ENCODE measurements around the gene FLVCR2.

The FLVCR2 gene

GRCh38 chr14:75579338-75579864, 981 bp downstream of the FLVCR2 start:
- Histone ChIP-seq H3K27me3 (ENCODE audit: low read length) (no peaks in the 10 kb centered on the region), H3K9me2 (replicated peaks; ENCODE audit: insufficient read depth, low read length) (no peaks in the 10 kb centered on the region), H3K4me3 (ENCODE audit: insufficient read depth, low read length, poor library complexity, severe bottlenecking) (no peak overlapping the region), H3F3A (ENCODE audit: insufficient read depth) (no peaks in the 10 kb centered on the region), H3K9ac (ENCODE audit: low read length) (no peak overlapping the region), H3K9me3 (ENCODE audit: insufficient read depth, low read length) (no peaks in the 10 kb centered on the region), H3K4me2 (ENCODE audit: low read depth, low read length, poor library complexity, severe bottlenecking) (no peak overlapping the region), H4K20me1 (ENCODE audit: low read depth, low read length) (no peaks in the 10 kb centered on the region), H3K36me3 (ENCODE audit: low read length) (no peaks in the 10 kb centered on the region), H3K79me2 (ENCODE audit: insufficient read depth, low read length) (no peaks in the 10 kb centered on the region), H3K27ac (ENCODE audit: low read depth, low read length) (no peak overlapping the region), H2AFZ (ENCODE audit: low read depth, low read length, severe bottlenecking) (no peak overlapping the region)
- TF ChIP-seq EZH2phosphoT487 (conservative IDR thresholded peaks at IDR 0.05; ENCODE audit: low read length) (no peak), CTCF (IDR thresholded peaks at IDR 0.05; ENCODE audit: insufficient read depth, low read length, poor library complexity, severe bottlenecking) (no peak)

- Histone ChIP-seq H4K20me1 (ENCODE audit: low read depth, low read length) (no peaks in the 10 kb centered on the region), H3K27ac (ENCODE audit: low read depth, low read length) (no peak overlapping the region), H2AFZ (ENCODE audit: low read depth, low read length, severe bottlenecking) (no peak overlapping the region), H3K9ac (ENCODE audit: low read length) (no peak overlapping the region), H3K36me3 (ENCODE audit: low read length) (no peaks in the 10 kb centered on the region), H3K4me2 (ENCODE audit: low read depth, low read length, poor library complexity, severe bottlenecking) (no peak overlapping the region), H3K79me2 (ENCODE audit: insufficient read depth, low read length) (no peaks in the 10 kb centered on the region), H3F3A (ENCODE audit: insufficient read depth) (no peaks in the 10 kb centered on the region), H3K4me3 (ENCODE audit: insufficient read depth, low read length, poor library complexity, severe bottlenecking) (no peak overlapping the region), H3K27me3 (ENCODE audit: low read length) (no peaks in the 10 kb centered on the region), H3K9me2 (replicated peaks; ENCODE audit: insufficient read depth, low read length) (no peaks in the 10 kb centered on the region), H3K9me3 (ENCODE audit: insufficient read depth, low read length) (no peaks in the 10 kb centered on the region)
- no peak for TF ChIP-seq EZH2phosphoT487 (conservative IDR thresholded peaks at IDR 0.05; ENCODE audit: low read length)
- TF ChIP-seq CTCF (IDR thresholded peaks at IDR 0.05; ENCODE audit: insufficient read depth, low read length, poor library complexity, severe bottlenecking), result no peak
Measured at GRCh38 chr14:75579882-75580281, 1.5 kb downstream of the FLVCR2 start.

- Histone ChIP-seq H3K36me3 (ENCODE audit: low read length) (no peaks in the 10 kb centered on the region), H3K9me2 (replicated peaks; ENCODE audit: insufficient read depth, low read length) (no peaks in the 10 kb centered on the region), H2AFZ (ENCODE audit: low read depth, low read length, severe bottlenecking) (no peak overlapping the region), H3K9ac (ENCODE audit: low read length) (no peak overlapping the region), H3K27me3 (ENCODE audit: low read length) (no peaks in the 10 kb centered on the region), H3K4me3 (ENCODE audit: insufficient read depth, low read length, poor library complexity, severe bottlenecking) (no peak overlapping the region), H3K27ac (ENCODE audit: low read depth, low read length) (no peak overlapping the region), H3F3A (ENCODE audit: insufficient read depth) (no peaks in the 10 kb centered on the region), H3K4me2 (ENCODE audit: low read depth, low read length, poor library complexity, severe bottlenecking) (no peak overlapping the region), H3K9me3 (ENCODE audit: insufficient read depth, low read length) (0 out of 2 replicates have a peak, but pooled peaks cover 4% of the 10 kb centered on the region), H3K79me2 (ENCODE audit: insufficient read depth, low read length) (no peaks in the 10 kb centered on the region), H4K20me1 (ENCODE audit: low read depth, low read length) (no peaks in the 10 kb centered on the region)
- TF ChIP-seq CTCF (IDR thresholded peaks at IDR 0.05; ENCODE audit: insufficient read depth, low read length, poor library complexity, severe bottlenecking), result no peak
- no peak for TF ChIP-seq EZH2phosphoT487 (conservative IDR thresholded peaks at IDR 0.05; ENCODE audit: low read length)
Measured at GRCh38 chr14:75587388-75587787, 9.0 kb downstream of the FLVCR2 start.
